GM21737 (cell line): ENCODE measurements around the gene COPS4.
A peak's percentile ranks its signal among the peaks of the same experiment; 100 is the strongest.
"Not testable (repeated sequence)": the region's sequence is repeated elsewhere in the genome, so short reads cannot be mapped to it uniquely, and the experiment has no call there.

Experiments
- ATAC-seq: cut with Tn5 transposase; IDR thresholded peaks from one replicate; pipeline ENCODE4 v1.9.1; 2021; ENCODE audit warnings: mild to moderate bottlenecking, moderate library complexity; ENCODE audit not compliant: unreplicated experiment

Gene COPS4

DNA sequence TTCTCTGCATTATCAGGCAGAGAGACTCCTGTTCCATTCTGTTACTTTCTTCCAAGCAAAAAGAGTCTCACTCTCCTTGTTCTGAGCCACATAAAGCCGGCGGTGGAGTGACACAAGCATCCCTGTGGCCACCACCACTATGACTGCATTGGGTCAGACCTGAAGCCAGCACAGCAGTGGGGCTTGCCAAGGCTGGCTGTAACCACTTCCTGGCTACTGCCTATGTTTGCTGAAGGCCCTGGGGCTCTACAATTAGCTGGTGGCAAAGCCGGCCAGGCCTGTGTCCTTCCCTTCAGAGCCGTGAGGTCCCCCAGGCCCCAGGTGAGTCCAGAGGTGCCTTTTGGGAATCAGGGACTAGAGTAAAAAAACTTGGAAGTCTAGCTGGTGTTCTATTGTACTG, 47.8 kb downstream of the COPS4 start:
- ATAC-seq = no peak

DNA sequence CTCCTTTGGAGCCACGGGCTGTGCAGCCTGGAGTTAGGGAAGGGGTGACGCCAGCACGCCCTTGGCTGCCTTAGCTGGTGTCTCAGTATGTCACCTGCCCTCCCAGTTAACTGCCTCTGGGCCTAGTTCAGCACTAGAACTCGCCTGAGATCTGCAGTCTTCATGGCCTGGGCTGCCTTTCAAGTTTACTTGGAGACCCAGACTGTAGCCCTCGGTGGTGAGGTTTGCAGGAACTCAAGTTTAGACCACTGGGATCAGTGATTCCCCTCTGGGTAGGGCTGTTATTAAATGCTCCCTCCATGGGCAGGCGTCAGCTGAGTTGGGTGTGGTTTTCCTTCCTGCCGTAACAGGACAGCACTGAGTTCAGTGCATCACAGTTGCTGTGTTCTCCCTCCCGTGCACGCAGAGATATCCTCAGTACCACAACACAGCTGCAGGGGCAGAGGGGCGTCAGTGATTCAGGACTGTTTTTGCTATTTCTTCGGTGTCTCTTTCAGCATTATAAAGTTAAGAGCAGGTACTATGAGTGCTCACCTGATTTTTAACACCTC, 49.0 kb downstream of the COPS4 start:
- peak; percentile 45 for ATAC-seq

GRCh38 chr4:83084956-83085355, 50.0 kb downstream of the COPS4 start:
- ATAC-seq = not testable (repeated sequence)

- ATAC-seq = no peak
These were observed 54.6 kb downstream of the COPS4 start for GRCh38 chr4:83089410-83090157.

DNA sequence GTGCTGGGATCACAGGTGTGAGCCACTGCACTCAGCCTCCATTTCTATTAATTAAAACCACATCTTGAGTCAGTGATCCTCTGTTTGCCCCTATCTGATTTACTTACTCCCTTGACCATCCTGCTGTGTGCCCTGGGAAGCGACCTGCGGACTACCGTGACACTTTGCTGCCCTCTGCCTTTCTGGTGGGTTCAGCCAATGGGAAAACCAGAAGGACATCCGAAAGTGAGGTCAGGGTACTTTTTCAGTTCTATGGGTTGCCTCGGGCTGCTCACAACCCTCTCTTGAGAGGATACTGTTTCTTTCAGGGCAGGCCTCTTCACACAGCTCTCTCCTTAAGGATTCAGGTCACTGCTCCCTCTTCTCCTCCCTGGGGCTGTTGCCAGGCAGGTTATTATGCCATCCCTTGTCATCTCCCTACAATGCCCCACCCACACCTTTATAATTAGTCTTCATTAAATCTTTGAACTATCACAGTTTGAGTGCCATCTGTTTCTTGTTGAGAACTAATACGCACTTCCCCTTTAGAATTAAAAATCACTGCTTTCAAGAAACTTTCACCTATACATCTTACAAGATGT, 58.2 kb downstream of the COPS4 start:
- no peak for ATAC-seq

- ATAC-seq = no peak
These were observed 61.4 kb downstream of the COPS4 start for GRCh38 chr4:83096397-83096796.

- no peak for ATAC-seq
These were observed 70.0 kb downstream of the COPS4 start for GRCh38 chr4:83104991-83105390.

DNA sequence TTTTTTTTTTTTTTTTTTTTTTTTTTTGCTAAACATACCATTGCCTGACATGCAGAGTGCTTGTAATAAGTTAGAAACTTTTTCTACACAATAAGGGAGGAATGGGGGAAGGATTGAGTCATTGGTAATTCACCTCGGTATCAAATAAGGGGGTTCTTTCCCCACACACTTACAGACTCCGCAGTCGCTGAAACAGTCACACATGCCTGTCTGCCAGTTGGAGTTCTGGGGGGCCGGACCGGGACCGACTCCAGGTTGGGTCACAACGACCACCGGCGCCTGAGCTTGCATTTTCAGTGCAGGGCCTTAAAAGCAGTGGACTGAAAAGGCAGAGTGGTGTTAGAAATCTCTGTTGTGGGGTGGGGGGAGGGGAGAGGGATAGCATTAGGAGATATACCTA, 72.6 kb downstream of the COPS4 start:
- ATAC-seq = no peak

- no peak for ATAC-seq
These were observed 73.3 kb downstream of the COPS4 start for GRCh38 chr4:83108101-83108861.

GRCh38 chr4:83109480-83110222, 74.7 kb downstream of the COPS4 start:
- peak; percentile 9 for ATAC-seq

DNA sequence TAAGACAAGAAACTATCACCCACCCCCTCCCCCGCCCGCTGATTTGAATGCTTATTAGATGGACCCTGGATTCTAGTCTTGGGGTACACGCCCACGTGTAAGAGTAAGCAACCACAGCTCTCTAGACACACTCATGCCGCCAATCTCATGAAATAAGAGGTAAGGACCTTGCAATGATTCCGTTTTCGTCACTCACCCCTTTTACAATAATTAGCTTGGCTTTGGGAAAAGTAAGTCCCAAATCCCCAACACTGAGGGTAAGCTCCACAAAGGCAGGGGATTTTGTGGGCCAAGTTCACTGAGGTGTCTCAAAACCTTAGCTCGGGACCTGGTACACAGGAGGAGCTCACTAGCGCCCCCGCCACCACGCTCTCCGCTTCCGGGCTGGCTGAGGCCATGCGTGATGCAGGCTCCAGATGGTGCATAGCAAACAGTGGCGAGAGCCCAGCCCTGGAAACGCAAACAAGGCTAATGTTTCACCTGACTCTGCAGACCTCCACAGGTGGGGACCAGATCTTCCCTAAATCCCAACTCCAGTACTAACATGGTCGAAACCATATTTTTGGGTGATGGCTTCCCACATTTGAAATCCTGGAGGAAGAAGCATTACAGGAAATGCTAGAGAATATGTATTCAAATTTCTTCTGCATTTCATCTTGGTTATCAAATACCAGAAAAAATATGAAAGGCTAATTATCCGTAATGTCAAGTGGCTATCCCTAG, 75.4 kb downstream of the COPS4 start:
- peak; percentile 60 for ATAC-seq

- no peak for ATAC-seq
These were observed 76.2 kb downstream of the COPS4 start for GRCh38 chr4:83110970-83111750.

GRCh38 chr4:83111751-83112141, 76.8 kb downstream of the COPS4 start:
- ATAC-seq = not testable (repeated sequence)

- peak; percentile 34 for ATAC-seq
These were observed 77.2 kb downstream of the COPS4 start for GRCh38 chr4:83112231-83112630.

DNA sequence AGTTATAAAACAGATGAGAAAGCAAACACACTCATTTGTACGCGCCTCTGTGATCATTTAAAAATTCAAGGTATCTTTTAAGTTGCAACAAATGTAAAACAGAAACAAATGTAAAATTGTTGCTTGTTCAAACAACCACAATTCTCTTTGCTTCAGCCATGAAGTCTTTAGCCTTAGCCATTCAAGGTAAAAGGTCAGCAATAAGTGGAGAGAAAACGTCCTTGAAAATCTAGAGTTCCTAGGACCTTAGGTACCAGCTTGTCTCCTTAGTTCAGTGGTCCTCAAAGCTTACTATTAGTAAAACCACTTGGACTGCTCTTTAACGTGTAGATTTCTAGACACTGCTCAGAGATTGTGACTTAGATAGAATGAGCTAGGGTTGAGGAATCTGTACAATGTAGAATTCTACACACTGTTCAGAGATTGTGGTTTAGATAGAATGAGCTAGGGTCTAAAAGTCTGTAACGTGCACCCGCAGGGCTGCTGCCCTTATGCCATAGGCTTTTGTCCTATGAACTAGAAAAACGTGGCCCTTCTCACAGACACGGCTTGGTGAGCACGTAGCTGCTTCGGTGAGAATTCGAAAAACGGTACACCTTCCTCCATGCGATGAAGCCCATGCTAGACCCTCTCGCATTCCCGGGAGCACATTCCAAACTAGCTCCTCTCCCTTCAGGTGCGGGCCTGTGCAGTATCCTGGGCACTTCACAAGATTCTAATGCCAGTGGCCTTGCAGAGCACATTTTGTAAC, 77.9 kb downstream of the COPS4 start:
- no peak for ATAC-seq

DNA sequence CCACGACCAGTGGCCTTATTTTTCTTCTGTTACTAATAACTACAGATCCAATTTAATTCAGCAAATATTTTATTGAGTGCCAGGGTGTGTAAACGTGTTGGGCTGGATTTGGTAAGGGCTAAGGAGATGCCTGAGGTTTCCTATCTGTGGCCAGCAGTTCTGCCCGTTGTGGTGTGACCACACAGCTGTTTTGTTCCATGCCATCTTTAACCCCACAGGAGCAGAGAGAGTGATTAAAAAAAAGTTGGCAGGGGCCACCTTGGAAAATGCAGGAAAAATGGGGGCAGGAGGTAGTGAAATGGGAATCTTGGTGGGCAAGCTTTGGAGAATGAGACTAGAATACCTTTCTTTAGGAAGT, 78.4 kb downstream of the COPS4 start:
- no peak for ATAC-seq

DNA sequence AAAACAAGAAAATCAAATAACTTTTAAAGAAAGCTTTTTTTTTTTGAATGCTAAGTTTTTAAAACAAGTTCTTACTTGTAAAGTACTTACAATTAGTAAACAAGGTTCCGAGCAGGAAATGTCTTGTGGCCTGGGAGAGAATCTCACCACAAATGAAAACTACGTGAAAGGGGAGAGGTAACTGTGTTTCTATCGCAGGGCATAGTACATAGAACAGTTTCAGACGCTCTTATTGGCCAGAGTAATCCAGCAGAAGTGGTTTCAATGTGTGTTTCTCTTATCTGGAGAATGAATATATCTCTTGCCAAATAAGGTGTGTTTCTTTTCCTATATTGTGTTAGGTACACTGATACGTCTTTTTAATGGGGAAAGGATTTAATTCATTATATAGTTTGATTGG, 79.6 kb downstream of the COPS4 start, which contains the start of gene PLAC8:
PLAC8 (minus strand) TSS at position 154 of the 400 bp plus-strand sequence. CDS start 6,808 bp downstream, outside the sequence.
- ATAC-seq = peak; percentile 45

- ATAC-seq = no peak
These were observed 80.0 kb downstream of the COPS4 start for GRCh38 chr4:83115000-83115399.
